Keratinocyte (primary cell): ENCODE results near the gene DGCR8. TPM values are rescaled to one million over a fixed set of nuclear protein-coding genes. Genes with fewer than 3 reads are reported as not detected.

ENCODE experiments used
- DNase-seq: peaks from one replicate; pipeline ENCODE4 v3.0.0-alpha.2; 2011; ENCODE audit warnings: low read depth, missing footprints, low spot score
- FAIRE-seq: peaks from 2 replicates; lab custom pipeline; 2011; peaks lifted over from hg19 to GRCh38; lab: Jason Lieb, UNC
- H2AFZ ChIP-seq: 2 replicates; pipeline ENCODE4 v1.6.0; 2012; ENCODE audit warnings: low read length, control low read depth, inconsistent platforms; ENCODE audit not compliant: control insufficient read depth
- H3K27ac ChIP-seq: 2 replicates; pipeline ENCODE4 v1.5.1; 2011; ENCODE audit warnings: low read length; ENCODE audit not compliant: control insufficient read depth, insufficient read depth
- H3K27me3 ChIP-seq: 3 replicates; pipeline ENCODE4 v1.6.0; 2011; ENCODE audit warnings: low read length; ENCODE audit not compliant: control insufficient read depth, insufficient read depth; ENCODE audit errors: extremely low read depth
- H3K36me3 ChIP-seq, 2 experiments: 2 replicates in 1 of 2; 3 replicates in 1 of 2; pipeline ENCODE4 v1.5.1; 2011; ENCODE audit warnings: low read length in 2 of 2, mild to moderate bottlenecking in 1 of 2; ENCODE audit not compliant: control insufficient read depth in 2 of 2, insufficient read depth in 2 of 2; ENCODE audit errors: extremely low read depth in 1 of 2
- H3K4me1 ChIP-seq: 3 replicates; pipeline ENCODE4 v1.5.1; 2011; ENCODE audit warnings: low read length; ENCODE audit not compliant: control insufficient read depth, insufficient read depth; ENCODE audit errors: extremely low read depth
- H3K4me2 ChIP-seq: 3 replicates; pipeline ENCODE4 v1.6.0; 2011; ENCODE audit warnings: low read depth, low read length; ENCODE audit not compliant: control insufficient read depth, insufficient read depth; ENCODE audit errors: extremely low read depth
- H3K4me3 ChIP-seq, 3 experiments: fragments of 200-600 bp in 1 of 3; sonication (generic) in 1 of 3; 2 replicates in 2 of 3; 3 replicates in 1 of 3; pipeline ENCODE4 v1.5.1; 2011 to 2016; ENCODE audit warnings: low read length in 3 of 3, mild to moderate bottlenecking in 3 of 3, control low read depth in 2 of 3, inconsistent platforms in 1 of 3, low read depth in 1 of 3, mixed read lengths in 1 of 3, mixed run types in 1 of 3, moderate library complexity in 1 of 3; ENCODE audit not compliant: control insufficient read depth in 2 of 3, insufficient read depth in 2 of 3; ENCODE audit errors: extremely low read depth in 1 of 3
- H3K79me2 ChIP-seq: 2 replicates; pipeline ENCODE4 v1.6.0; 2012; ENCODE audit warnings: low read length; ENCODE audit not compliant: control insufficient read depth, insufficient read depth
- H3K9ac ChIP-seq: 3 replicates; pipeline ENCODE4 v1.6.0; 2011; ENCODE audit warnings: low read length; ENCODE audit not compliant: control insufficient read depth, insufficient read depth; ENCODE audit errors: extremely low read depth
- H3K9me1 ChIP-seq: 3 replicates; pipeline ENCODE4 v1.6.0; 2011; ENCODE audit warnings: low read length; ENCODE audit not compliant: control insufficient read depth, insufficient read depth; ENCODE audit errors: extremely low read depth
- H3K9me3 ChIP-seq: 2 replicates; pipeline ENCODE4 v1.5.1; 2012; ENCODE audit warnings: low read depth, low read length; ENCODE audit not compliant: control insufficient read depth
- H4K20me1 ChIP-seq: 3 replicates; pipeline ENCODE4 v1.6.0; 2011; ENCODE audit warnings: low read length; ENCODE audit not compliant: control insufficient read depth, insufficient read depth; ENCODE audit errors: extremely low read depth
- EZH2 ChIP-seq: IDR thresholded peaks from one replicate; pipeline ENCODE4 v1.6.1; 2012; ENCODE audit warnings: inconsistent platforms, mild to moderate bottlenecking, low read length, moderate library complexity
- dilution Hi-C: fragments of 300-500 bp; cut with MboI; formaldehyde crosslinking; loops from one replicate; pipeline ENCODE4 v1.7.0; 2020; ENCODE audit warnings: low sequenced_read_pairs; ENCODE audit not compliant: extremely low pct_ligation_motif_present
- polyA plus RNA-seq, 5 experiments: library from polyadenylated mRNA; depleted of rRNA in 3 of 5; stranded (reverse) in 3 of 5; stranded (forward) in 1 of 5; unstranded in 1 of 5; fragments of >200 nt; gene quantifications; 1 replicate in 1 of 5; 2 replicates in 3 of 5; 3 replicates in 1 of 5; pipeline versions ENCODE4 v1.2.1 to v1.2.3, GENCODE V29; 2011 to 2012; ENCODE audit warnings: missing spikeins in 2 of 5, low read depth in 1 of 5, low replicate concordance in 1 of 5
- TF ChIP-seq, protein P1 (sequence below), 3 experiments: IDR thresholded peaks in 1 of 3; conservative IDR thresholded peaks in 1 of 3; optimal IDR thresholded peaks in 1 of 3; 2 replicates in 2 of 3; 3 replicates in 1 of 3; pipeline versions ENCODE3 to v1.5.1; 2011; ENCODE audit warnings: low read length in 3 of 3, mild to moderate bottlenecking in 3 of 3, moderate library complexity in 2 of 3, control low read depth in 1 of 3, inconsistent platforms in 1 of 3; ENCODE audit not compliant: insufficient read depth in 2 of 3; ENCODE audit errors: extremely low read depth in 1 of 3

Gene DGCR8
- polyA plus RNA-seq, 1 donor (not counting 4 experiments of a cell fraction or from before 2014, with no cell fraction given) = 17.2 TPM

DNA sequence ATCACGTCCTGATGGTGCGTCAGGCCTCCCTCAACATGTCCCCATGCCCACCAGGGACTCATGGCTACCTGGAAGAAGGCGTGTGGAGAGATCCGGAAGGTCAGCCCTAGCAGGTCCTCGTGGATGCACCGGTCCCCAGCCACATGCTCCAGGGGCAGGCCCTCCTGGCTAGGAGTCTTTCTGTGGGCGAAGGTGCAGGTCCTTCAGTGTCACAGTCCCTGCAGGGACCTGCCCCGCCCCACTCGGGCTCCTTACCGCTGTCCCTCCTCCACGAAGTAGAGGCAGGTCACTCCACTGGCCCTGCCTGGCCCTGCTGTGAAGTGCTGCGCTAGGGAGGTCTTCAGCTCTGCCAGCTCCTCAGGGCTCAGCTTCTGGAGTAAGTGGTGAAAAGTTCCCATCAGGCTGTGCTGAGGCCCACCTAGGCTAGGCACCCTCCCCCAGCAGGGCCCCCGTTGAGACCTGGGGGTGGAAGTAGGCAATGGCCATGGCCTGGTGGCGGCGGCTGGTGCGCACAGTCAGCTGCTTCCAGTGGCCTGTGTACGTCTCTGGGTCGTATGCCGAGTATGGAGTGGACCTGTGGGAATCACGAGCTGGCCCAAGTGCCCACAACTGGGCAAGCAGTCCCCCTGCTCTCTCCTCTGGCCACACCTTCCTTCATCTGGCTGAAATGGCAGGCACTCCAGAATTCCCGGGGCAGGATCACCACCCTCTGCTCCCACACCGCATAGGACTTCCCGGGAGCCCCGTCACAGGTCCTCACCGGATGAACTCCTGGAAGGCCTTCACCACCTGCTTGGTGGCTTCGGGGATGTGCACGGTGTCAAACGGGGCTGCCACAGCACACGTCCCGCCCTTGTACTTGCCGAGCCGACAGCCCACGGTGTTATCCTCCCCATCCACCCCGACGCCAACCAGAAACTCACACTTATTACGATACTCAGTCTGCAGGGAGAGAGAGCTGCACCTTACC is 34.8 kb downstream of the DGCR8 start:
- no peak for FAIRE-seq

DNA sequence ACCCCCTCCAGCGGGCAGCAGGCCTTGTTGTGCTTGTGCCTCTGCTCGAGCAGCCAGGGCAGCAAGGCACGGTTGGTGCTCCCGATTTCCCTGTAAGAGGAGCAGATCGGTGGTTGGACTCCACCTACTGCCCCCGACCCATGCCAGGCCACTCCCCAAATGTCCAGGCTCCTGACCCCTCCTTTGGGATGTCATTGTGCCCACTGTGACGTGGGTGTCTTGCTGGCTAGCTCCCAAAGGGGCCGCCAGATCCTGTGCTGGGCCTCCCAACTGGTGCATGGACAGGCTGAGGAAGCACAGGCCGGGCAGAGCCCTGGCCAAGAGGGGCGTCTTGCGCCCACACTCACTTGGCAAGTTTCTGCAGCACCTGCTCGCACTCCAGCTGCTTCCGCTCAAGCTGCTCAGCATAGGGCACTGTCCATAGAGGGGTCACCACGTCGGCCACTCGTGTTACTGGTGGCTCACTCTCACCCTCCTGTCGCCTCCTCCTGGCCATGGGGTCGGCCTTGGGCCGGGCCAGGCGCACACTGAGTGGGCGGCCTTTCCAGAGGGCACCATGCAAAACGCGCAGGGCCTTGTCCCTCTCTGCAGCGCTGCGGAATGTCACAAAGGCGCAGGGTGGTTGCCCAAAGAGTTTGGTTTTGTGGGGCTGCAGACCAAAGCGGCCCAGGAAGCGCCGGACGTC is 35.8 kb downstream of the DGCR8 start, which contains the start of gene RANBP1:
TSS of gene RANBP1 (plus strand) at position 414 of the 685 bp plus-strand sequence. CDS start at position 495, 81 bp downstream.
- peak within 1 kb of the TSS; percentile 77 for H2AFZ ChIP-seq
- DNase-seq = no peak
- TF ChIP-seq EZH2 = no peak
- TF ChIP-seq, protein P1, sequence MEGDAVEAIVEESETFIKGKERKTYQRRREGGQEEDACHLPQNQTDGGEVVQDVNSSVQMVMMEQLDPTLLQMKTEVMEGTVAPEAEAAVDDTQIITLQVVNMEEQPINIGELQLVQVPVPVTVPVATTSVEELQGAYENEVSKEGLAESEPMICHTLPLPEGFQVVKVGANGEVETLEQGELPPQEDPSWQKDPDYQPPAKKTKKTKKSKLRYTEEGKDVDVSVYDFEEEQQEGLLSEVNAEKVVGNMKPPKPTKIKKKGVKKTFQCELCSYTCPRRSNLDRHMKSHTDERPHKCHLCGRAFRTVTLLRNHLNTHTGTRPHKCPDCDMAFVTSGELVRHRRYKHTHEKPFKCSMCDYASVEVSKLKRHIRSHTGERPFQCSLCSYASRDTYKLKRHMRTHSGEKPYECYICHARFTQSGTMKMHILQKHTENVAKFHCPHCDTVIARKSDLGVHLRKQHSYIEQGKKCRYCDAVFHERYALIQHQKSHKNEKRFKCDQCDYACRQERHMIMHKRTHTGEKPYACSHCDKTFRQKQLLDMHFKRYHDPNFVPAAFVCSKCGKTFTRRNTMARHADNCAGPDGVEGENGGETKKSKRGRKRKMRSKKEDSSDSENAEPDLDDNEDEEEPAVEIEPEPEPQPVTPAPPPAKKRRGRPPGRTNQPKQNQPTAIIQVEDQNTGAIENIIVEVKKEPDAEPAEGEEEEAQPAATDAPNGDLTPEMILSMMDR (optimal IDR thresholded peaks at IDR 0.05 in 1 of 3, IDR thresholded peaks at IDR 0.05 in 1 of 3, conservative IDR thresholded peaks at IDR 0.05 in 1 of 3; ENCODE audit: extremely low read depth in 1 of 3, insufficient read depth in 2 of 3, low read length in 3 of 3) = no peak
- peaks cover 33 to 42% of the 10 kb centered on the region in 2 experiments for H3K36me3 ChIP-seq
- dilution Hi-C loops = no loop called here
- no peaks in the 10 kb centered on the region for H4K20me1 ChIP-seq
- no peaks in the 10 kb centered on the region for H3K9me1 ChIP-seq
- H3K27me3 ChIP-seq = no peaks in the 10 kb centered on the region
- peak within 1 kb of the TSS; percentile 79 for H3K4me2 ChIP-seq
- H3K9ac ChIP-seq = peak within 1 kb of the TSS; percentile 93
- H3K27ac ChIP-seq = peak within 1 kb of the TSS; percentile 83
- peaks cover 66% of the 10 kb centered on the region for H3K79me2 ChIP-seq
- H3K4me1 ChIP-seq = peaks cover 16% of the 10 kb centered on the region
- no peak for FAIRE-seq
- no peaks in the 10 kb centered on the region for H3K9me3 ChIP-seq
- H3K4me3 ChIP-seq = peak within 1 kb of the TSS; percentile 72 to 88 (median 88)

More for the DNA sequence above, 34.8 kb downstream of the DGCR8 start:
- dilution Hi-C loops = no loop called here
- H3K4me3 ChIP-seq = no peak overlapping the region
- TF ChIP-seq, protein P1 (optimal IDR thresholded peaks at IDR 0.05 in 1 of 3, IDR thresholded peaks at IDR 0.05 in 1 of 3, conservative IDR thresholded peaks at IDR 0.05 in 1 of 3; ENCODE audit: extremely low read depth in 1 of 3, insufficient read depth in 2 of 3, low read length in 3 of 3) = no peak
- TF ChIP-seq EZH2 = no peak
- H3K9me1 ChIP-seq = no peaks in the 10 kb centered on the region
- no peaks in the 10 kb centered on the region for H3K27me3 ChIP-seq
- H3K27ac ChIP-seq = no peak overlapping the region
- no peak overlapping the region for H3K4me2 ChIP-seq
- no peak overlapping the region for H3K9ac ChIP-seq
- H4K20me1 ChIP-seq = no peaks in the 10 kb centered on the region
- H3K36me3 ChIP-seq = peaks cover 29 to 39% of the 10 kb centered on the region in 2 experiments
- H3K4me1 ChIP-seq = peaks cover 16% of the 10 kb centered on the region
- no peaks in the 10 kb centered on the region for H3K9me3 ChIP-seq
- H3K79me2 ChIP-seq = peaks cover 55% of the 10 kb centered on the region
- H2AFZ ChIP-seq = no peak overlapping the region
- DNase-seq = no peak
